NCI-H1694 treated with DMSO at 0.1 percent for 48 hours (cell line): ENCODE results near the gene UCN.
"Not testable (repeated sequence)": the region's sequence is repeated elsewhere in the genome, so short reads cannot be mapped to it uniquely, and the experiment has no call there.

Experiments used
- DNase-seq: peaks from one replicate; lab custom pipeline; 2025; lab: John Stamatoyannopoulos, UW

The UCN gene

GRCh38 chr2:27282892-27283291, 25.4 kb downstream of the UCN start:
- no peak for DNase-seq

- DNase-seq = no peak
These were observed 26.2 kb downstream of the UCN start, which contains the start of gene TRIM54 for GRCh38 chr2:27281855-27282559. TRIM54 (plus strand) TSS chr2:27282429; CDS start chr2:27282732, 303 bp downstream.

DNA sequence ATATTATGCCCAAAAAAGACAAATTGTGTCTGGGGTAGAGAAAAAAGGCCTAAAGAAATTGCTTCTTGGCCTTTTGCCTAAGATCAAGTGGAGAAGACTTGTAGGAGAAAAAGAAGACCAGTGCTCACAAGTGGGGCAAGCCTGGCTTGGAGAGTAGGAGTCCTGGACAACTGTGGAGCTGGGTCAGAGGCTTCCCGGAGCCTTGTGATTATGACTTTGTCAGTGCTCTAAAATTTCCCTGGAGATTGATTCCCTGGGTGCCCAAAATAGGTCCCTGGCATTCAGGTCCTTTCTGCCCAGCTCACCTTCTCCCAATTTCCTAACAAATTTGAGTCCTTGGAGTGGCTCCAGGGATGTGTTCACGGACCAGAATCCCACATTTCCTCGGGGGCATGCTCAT, 26.8 kb downstream of the UCN start:
- DNase-seq = no peak

- DNase-seq = no peak
These were observed 27.4 kb downstream of the UCN start for GRCh38 chr2:27280826-27281225.

- no peak for DNase-seq
These were observed 30.2 kb downstream of the UCN start for GRCh38 chr2:27278010-27278409.

GRCh38 chr2:27275211-27276150, 32.8 kb downstream of the UCN start, which contains the start of gene DNAJC5G:
DNAJC5G (plus strand) TSS chr2:27275433; CDS start chr2:27276729, 1,296 bp downstream.
- DNase-seq = no peak

- DNase-seq = not testable (repeated sequence)
These were observed 35.4 kb downstream of the UCN start for GRCh38 chr2:27272537-27273522.

DNA sequence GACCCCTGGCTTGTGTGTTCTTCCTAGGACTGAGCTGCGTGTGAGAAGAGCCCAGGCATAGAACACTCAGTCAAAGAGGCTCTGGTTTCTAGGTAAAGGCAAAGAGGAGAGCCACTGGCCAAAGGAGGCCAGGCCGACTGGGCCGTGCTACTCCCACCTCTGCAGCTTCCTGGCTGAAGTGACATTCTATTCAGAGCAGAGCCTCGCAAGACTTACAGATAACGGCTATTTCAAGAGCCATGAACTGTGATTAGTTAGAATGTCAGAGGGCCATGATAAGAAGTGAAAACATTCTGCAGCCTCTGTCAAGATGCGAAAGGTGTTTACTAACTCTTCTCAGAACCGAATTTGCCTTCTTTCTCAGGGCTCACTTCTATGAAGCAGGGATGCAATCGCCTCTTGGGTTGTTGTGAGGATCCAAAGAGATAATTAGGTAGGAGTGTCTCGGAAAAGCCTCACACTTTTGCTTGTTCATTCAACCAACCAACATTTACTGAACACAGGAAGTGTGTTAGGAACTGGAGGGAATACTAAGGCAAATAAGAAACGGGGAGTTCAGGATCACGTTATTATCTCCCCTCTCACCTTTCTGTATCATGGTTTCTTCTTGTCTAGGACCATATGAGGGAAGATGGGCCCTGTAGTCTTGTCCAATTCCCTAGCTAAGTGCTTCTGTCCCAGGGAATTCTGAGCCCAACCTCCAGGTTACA, 36.5 kb downstream of the UCN start:
- DNase-seq = no peak

- no peak for DNase-seq
These were observed 37.6 kb downstream of the UCN start for GRCh38 chr2:27270670-27271069.

DNA sequence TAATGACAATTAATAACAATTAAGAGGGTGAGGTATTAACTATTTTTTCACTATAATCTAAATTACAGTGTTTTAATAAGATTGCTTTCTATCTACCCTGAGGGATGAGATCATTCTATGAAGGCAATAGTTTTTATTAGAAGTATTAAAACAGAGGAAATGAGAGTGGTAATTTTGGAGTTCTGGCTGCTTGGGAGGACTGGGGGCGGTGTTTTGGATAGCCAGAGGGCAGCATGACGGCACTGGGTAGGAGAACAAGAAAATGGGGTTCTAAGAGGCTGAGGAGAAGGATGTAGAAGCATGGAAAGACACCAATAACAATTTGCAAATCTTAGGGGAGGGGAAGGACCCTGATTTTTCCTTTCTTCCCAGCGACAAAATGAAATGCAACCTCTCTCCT, 38.1 kb downstream of the UCN start:
- no peak for DNase-seq

DNA sequence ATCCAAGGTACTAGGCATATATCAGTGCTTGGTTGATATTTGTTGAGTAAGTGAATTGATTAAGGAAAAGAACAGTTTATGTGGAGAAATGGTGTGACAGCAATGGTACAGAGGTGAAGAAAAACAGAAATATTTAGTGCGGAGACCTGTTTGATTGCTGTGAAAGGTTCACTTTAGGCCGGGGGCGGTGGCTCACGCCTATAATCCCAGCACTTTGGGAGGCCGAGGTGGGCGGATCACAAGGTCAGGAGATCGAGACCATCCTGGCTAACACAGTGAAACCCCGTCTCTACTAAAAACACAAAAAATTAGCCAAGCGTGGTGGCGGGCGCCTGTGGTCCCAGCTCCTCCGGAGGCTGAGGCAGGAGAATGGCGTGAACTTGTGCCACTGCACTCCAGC, 39.9 kb downstream of the UCN start:
- DNase-seq = not testable (repeated sequence)

GRCh38 chr2:27265536-27265870, 42.7 kb downstream of the UCN start:
- DNase-seq = no peak

DNA sequence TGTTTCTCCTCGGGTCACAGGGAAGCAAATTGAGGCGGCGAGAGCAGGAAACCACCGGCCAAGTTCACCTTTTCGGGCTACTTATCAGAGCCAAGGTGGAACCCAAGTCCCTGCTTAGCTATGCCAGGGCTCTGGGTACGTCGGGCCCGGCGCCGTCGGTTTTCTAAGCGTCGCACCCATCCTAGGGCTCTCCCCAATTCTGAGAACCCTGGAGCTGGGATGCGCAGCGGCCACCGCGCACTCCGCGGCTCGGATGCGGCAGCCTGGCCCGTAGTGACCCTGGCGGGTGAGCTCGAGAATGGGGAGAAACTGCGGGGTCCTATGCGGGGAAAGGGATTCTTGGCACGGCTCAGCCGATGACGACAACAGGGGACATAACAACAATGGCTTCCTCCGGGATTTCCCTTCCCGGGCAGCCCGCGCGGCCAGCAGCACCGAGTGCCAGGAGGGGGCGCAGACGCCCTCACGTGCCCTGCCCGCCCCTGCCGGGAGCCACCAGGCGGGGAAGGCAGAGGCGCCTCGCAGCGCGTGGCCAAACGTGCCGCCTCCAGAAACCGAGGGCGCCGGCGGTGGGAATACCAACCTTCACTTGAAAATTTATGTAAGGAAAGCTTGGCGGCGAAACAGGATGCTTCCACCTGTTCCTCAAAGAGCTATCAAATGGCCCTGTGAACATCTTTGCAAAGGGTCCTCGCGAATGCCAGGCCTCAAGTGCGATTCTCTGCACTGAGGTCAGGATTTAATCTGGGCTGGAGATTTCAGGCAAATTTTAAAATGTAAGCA, 43.3 kb downstream of the UCN start:
- DNase-seq = peak; percentile 37

DNA sequence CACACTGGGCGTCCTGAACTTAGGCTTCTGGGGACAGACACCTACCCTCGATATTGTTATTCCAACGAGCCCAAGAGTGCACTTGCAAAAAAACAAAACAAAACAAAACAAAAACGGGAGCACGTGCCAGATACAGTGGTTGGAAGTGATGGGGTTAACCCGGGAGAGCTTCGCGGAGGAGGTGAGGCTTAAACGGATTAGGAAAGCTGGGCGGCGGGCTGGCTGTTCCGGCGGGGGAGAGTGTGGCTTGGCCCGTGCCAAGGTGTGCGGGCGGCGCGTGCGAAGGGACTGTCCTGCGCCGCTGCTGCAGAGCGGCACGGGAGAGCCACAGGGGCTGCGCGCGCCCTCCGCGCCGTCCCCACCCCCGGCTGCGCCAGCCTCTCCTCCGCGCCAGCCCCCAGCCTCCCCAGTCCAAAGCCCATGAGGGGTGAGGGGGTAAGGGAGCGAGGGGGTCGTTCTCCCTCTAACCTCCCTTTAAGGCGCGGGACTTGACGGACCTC, 43.9 kb downstream of the UCN start:
- no peak for DNase-seq

- peak; percentile 10 for DNase-seq
These were observed 44.7 kb downstream of the UCN start for GRCh38 chr2:27263287-27264252.

DNA sequence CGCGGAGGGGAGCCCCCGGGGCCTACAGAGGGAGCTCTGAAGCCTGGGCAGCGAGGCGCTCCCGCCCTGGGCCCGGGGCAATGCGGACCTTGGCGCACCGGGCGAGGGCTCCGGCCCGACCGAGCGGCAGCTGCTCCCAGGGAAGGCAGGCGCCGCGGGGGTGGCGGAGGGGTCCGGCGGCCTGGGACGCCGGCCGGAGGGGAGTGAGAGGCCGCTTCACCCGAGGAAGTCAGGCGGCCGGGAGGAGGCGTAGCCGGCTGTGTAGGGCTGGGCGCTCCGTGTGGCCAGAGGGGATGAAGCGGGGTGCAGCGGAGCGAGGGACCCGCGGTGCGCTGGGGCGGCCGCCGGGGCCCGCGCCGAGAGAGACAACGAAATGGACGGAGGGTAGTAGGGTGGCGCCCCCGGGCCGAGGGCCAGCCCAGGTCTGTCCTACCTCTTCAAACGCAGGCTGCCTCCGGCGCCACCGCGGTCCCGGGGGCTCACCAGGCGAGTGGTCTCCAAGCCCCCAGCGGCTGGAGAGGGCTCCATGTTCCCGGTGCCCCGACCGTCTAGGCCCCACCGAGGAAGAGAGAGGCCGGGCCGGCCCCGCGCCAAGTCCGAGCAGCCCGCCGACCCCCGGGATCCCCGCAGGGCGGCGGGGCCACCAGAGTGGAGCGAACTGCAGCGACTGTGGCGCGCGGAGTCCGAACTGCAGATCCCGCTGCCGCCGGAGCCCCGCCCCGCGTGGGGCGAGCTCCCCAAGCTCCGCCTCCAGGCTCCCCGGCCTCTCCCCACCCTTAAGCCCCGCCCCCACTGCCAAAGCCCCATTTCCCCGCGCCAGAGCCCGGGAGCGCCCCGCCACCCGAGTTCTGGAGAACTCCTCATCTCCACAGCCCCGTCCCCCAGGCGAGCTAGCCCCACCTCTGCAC, 45.6 kb downstream of the UCN start, which contains the start of gene SLC30A3:
Gene SLC30A3, minus strand, starts transcription at position 669 of the 908 bp plus-strand sequence. Its CDS starts 141 bp downstream, at position 528.
- peak; percentile 44 for DNase-seq

- no peak for DNase-seq
These were observed 46.3 kb downstream of the UCN start for GRCh38 chr2:27261926-27262298.
